ENCODE measurements around the gene DFFA. TPM values are rescaled to one million over a fixed set of nuclear protein-coding genes. Genes with fewer than 3 reads are reported as not detected.
A peak's percentile ranks its signal among the peaks of the same experiment; 100 is the strongest.

DFFA gene
- polyA plus RNA-seq, 2 of the 4 experiments (the other 2 are of a cell fraction): 28.5 to 31.7 TPM

DNA sequence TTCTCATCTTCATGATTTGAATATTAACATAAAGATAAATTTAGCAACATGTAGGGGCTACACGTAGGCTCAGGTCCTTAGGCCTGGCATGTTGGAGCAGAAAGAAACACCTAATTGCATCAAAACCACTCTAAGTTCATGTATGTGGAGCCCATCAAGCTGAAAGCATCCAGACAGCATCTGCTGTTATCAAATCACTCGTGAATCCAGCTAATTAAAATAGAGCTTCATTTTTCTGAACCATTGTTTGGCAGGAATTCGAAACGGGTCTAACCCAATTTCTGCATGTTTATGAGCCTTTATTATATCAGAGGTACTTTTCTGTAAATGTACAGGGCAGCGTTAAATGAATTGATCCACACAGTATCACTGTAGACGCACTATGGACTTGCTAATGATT is 48.2 kb upstream of the DFFA start (continued):
- TF ChIP-seq, protein P1, sequence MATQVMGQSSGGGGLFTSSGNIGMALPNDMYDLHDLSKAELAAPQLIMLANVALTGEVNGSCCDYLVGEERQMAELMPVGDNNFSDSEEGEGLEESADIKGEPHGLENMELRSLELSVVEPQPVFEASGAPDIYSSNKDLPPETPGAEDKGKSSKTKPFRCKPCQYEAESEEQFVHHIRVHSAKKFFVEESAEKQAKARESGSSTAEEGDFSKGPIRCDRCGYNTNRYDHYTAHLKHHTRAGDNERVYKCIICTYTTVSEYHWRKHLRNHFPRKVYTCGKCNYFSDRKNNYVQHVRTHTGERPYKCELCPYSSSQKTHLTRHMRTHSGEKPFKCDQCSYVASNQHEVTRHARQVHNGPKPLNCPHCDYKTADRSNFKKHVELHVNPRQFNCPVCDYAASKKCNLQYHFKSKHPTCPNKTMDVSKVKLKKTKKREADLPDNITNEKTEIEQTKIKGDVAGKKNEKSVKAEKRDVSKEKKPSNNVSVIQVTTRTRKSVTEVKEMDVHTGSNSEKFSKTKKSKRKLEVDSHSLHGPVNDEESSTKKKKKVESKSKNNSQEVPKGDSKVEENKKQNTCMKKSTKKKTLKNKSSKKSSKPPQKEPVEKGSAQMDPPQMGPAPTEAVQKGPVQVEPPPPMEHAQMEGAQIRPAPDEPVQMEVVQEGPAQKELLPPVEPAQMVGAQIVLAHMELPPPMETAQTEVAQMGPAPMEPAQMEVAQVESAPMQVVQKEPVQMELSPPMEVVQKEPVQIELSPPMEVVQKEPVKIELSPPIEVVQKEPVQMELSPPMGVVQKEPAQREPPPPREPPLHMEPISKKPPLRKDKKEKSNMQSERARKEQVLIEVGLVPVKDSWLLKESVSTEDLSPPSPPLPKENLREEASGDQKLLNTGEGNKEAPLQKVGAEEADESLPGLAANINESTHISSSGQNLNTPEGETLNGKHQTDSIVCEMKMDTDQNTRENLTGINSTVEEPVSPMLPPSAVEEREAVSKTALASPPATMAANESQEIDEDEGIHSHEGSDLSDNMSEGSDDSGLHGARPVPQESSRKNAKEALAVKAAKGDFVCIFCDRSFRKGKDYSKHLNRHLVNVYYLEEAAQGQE (IDR thresholded peaks at IDR 0.05): no peak
- no peak for TF ChIP-seq JUNB (IDR thresholded peaks at IDR 0.05)
- TF ChIP-seq FOSL2 (IDR thresholded peaks at IDR 0.05): no peak
- no peak for TF ChIP-seq FOSL2 (CRISPR knock-in tag; IDR thresholded peaks at IDR 0.05)
- no peak for TF ChIP-seq POLR2A (IDR thresholded peaks at IDR 0.05; ENCODE audit: low read length)

- ChIA-PET CTCF (interaction anchor here (1.2 kb wide), 1 partner anchor 11 kb away, joined by 3 read pairs; no protein-coding TSS in a partner anchor), POLR2A (no interaction called here)
- Histone ChIP-seq H3K4me2 (0 out of 3 replicates have a peak overlapping the region, but pooled peaks have one; percentile 19), H3K27ac (peak overlapping the region in 1 of 2 experiments; percentile 43; a peak in 2 of 6 replicates), H3K4me3 (no peak overlapping the region), H3K4me1 (peaks cover 9% of the 10 kb centered on the region; the same call in 2 of the 3 replicates), H3K9me3 (no peaks in the 10 kb centered on the region)
- whole genome bisulfite sequencing (ENCODE audit: missing lambda C conversion rate): 52% methylated on average over 6 of the region's 7 CpGs
- ATAC-seq (peak; percentile 66 to 70; a peak in 4 of 6 replicates), FAIRE-seq (no peak), DNase-seq (ENCODE audit: low read depth in 1 of 2, low spot score in 1 of 2) (no peak)
- TF ChIP-seq HEYL (CRISPR knock-in tag; IDR thresholded peaks at IDR 0.05): no peak
- no peak for TF ChIP-seq JUN (IDR thresholded peaks at IDR 0.05)
- TF ChIP-seq GATA3 (IDR thresholded peaks at IDR 0.05; ENCODE audit: borderline replicate concordance): no peak
- no peak for TF ChIP-seq RAD21 (conservative IDR thresholded peaks at IDR 0.05 in 1 of 2, IDR thresholded peaks at IDR 0.05 in 1 of 2)
- TF ChIP-seq, protein P2, sequence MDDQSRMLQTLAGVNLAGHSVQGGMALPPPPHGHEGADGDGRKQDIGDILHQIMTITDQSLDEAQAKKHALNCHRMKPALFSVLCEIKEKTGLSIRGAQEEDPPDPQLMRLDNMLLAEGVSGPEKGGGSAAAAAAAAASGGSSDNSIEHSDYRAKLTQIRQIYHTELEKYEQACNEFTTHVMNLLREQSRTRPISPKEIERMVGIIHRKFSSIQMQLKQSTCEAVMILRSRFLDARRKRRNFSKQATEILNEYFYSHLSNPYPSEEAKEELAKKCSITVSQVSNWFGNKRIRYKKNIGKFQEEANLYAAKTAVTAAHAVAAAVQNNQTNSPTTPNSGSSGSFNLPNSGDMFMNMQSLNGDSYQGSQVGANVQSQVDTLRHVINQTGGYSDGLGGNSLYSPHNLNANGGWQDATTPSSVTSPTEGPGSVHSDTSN (IDR thresholded peaks at IDR 0.05): no peak
- no peak for TF ChIP-seq KDM1A (IDR thresholded peaks at IDR 0.05; ENCODE audit: low read depth)
- TF ChIP-seq, protein P1 (IDR thresholded peaks at IDR 0.05): no peak
- TF ChIP-seq, protein P3, sequence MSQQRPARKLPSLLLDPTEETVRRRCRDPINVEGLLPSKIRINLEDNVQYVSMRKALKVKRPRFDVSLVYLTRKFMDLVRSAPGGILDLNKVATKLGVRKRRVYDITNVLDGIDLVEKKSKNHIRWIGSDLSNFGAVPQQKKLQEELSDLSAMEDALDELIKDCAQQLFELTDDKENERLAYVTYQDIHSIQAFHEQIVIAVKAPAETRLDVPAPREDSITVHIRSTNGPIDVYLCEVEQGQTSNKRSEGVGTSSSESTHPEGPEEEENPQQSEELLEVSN (IDR thresholded peaks at IDR 0.05; ENCODE audit: borderline replicate concordance, low read depth): no peak
- TF ChIP-seq ESRRA (IDR thresholded peaks at IDR 0.05; ENCODE audit: borderline replicate concordance, low read length): no peak
- TF ChIP-seq HOXA7 (CRISPR knock-in tag; IDR thresholded peaks at IDR 0.05): no peak
- no peak for TF ChIP-seq POLR2AphosphoS2 (conservative IDR thresholded peaks at IDR 0.05; ENCODE audit: low read length)
- no peak for TF ChIP-seq TP53 (CRISPR knock-in tag; IDR thresholded peaks at IDR 0.05)
- TF ChIP-seq RCOR1 (IDR thresholded peaks at IDR 0.05; ENCODE audit: low read depth, low read length): no peak
- no peak for TF ChIP-seq HOXB5 (CRISPR knock-in tag; IDR thresholded peaks at IDR 0.05)
- no peak for TF ChIP-seq BHLHE40 (IDR thresholded peaks at IDR 0.05; ENCODE audit: low read depth, low read length)
- no peak for TF ChIP-seq FOSL2 (IDR thresholded peaks at IDR 0.05)
- TF ChIP-seq FOSL2 (CRISPR knock-in tag; IDR thresholded peaks at IDR 0.05): no peak
- TF ChIP-seq EHMT2 (IDR thresholded peaks at IDR 0.05; ENCODE audit: low read depth): no peak
Observed at GRCh38 chr1:10519016-10519417, 46.7 kb upstream of the DFFA start.

Data from A549 (cell line).